ENCODE data around the gene SLC50A1. TPM values are rescaled to one million over a fixed set of nuclear protein-coding genes. Genes with fewer than 3 reads are reported as not detected.

The SLC50A1 gene
- total and polyA plus RNA-seq, 2 donors (not counting 1 experiment from before 2014, with no cell fraction given): 36.0 to 61.1 TPM

DNA sequence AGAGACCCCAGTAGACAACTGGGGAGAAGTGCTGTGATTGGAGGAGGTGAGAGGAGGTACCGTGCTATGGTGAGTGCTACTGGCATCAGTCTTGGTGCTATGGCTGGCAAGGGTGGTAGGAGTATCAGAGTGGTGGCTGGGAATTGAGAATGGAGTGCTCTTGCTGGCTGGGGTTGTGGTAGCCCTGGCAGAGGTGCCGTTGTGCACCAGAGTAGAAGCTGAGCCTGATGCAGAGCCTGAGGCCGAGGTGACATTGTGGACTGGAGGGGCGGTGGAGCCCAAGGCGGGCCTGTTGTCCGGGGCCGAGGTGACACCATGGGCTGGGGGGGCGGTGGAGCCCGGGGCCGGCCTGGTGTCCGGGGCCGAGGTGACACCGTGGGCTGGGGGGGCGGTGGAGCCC lies 52.6 kb downstream of the SLC50A1 start:
- Histone ChIP-seq H3K4me1 (ENCODE audit: control insufficient read depth, extremely low read depth, insufficient read depth, low read length) (peaks cover 3% of the 10 kb centered on the region), H2AFZ (ENCODE audit: low read length) (no peak overlapping the region), H3K4me3 (replicated peaks in 1 of 4; ENCODE audit: control extremely low read depth in 1 of 4, insufficient read depth in 1 of 4, low read depth in 3 of 4, low read length in 4 of 4) (no peak overlapping the region), H3K79me2 (ENCODE audit: control insufficient read depth, insufficient read depth, low read length) (no peaks in the 10 kb centered on the region), H3K9me3 (ENCODE audit: control insufficient read depth, insufficient read depth, low read depth, low read length) (no peaks in the 10 kb centered on the region), H3K9ac (ENCODE audit: insufficient read depth, low read length) (no peak overlapping the region), H4K20me1 (ENCODE audit: control insufficient read depth, extremely low read depth, insufficient read depth, low read length) (no peaks in the 10 kb centered on the region), H3K27me3 (ENCODE audit: control insufficient read depth, insufficient read depth, low read length) (no peaks in the 10 kb centered on the region), H3K36me3 (ENCODE audit: control insufficient read depth, insufficient read depth, low read length) (peaks cover 2% of the 10 kb centered on the region), H3K27ac (ENCODE audit: insufficient read depth, low read length) (no peak overlapping the region), H3K4me2 (ENCODE audit: extremely low read depth, insufficient read depth, low read length) (no peak overlapping the region)
- DNase-seq (ENCODE audit: low read depth in 2 of 2): no peak
- no peak for TF ChIP-seq EZH2 (IDR thresholded peaks at IDR 0.05; ENCODE audit: low read length, missing control alignments)
- TF ChIP-seq, protein P1, sequence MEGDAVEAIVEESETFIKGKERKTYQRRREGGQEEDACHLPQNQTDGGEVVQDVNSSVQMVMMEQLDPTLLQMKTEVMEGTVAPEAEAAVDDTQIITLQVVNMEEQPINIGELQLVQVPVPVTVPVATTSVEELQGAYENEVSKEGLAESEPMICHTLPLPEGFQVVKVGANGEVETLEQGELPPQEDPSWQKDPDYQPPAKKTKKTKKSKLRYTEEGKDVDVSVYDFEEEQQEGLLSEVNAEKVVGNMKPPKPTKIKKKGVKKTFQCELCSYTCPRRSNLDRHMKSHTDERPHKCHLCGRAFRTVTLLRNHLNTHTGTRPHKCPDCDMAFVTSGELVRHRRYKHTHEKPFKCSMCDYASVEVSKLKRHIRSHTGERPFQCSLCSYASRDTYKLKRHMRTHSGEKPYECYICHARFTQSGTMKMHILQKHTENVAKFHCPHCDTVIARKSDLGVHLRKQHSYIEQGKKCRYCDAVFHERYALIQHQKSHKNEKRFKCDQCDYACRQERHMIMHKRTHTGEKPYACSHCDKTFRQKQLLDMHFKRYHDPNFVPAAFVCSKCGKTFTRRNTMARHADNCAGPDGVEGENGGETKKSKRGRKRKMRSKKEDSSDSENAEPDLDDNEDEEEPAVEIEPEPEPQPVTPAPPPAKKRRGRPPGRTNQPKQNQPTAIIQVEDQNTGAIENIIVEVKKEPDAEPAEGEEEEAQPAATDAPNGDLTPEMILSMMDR (conservative IDR thresholded peaks at IDR 0.05 in 1 of 2, IDR thresholded peaks at IDR 0.05 in 1 of 2; ENCODE audit: low read depth in 1 of 2, low read length in 2 of 2): no peak

Other genes with a start within 250 kb of the SLC50A1 start
- 8.5 and 10.1 TPM in 2 replicates for gene PMVK, start 199.1 kb upstream of the SLC50A1 start, total RNA-seq
- gene PMVK, start 199.1 kb upstream of the SLC50A1 start, polyA plus RNA-seq: 25.1 and 33.5 TPM in 2 replicates
- 106 and 113 TPM in 2 replicates for gene PBXIP1, start 179.8 kb upstream of the SLC50A1 start, total RNA-seq
- 21.1 and 32.8 TPM in 2 replicates for gene PBXIP1, start 179.8 kb upstream of the SLC50A1 start, polyA plus RNA-seq
- gene PYGO2, start 174.1 kb upstream of the SLC50A1 start, total RNA-seq: 19.3 and 28.1 TPM in 2 replicates
- gene PYGO2, start 174.1 kb upstream of the SLC50A1 start, polyA plus RNA-seq: 15.3 and 17.4 TPM in 2 replicates
- 220 and 245 TPM in 2 replicates for gene SHC1, start 165.1 kb upstream of the SLC50A1 start, total RNA-seq
- 277 and 289 TPM in 2 replicates for gene SHC1, start 165.1 kb upstream of the SLC50A1 start, polyA plus RNA-seq
- 23.9 and 40.3 TPM in 2 replicates for gene CKS1B, start 161.2 kb upstream of the SLC50A1 start, total RNA-seq
- 55.4 and 176 TPM in 2 replicates for gene CKS1B, start 161.2 kb upstream of the SLC50A1 start, polyA plus RNA-seq
- 20.5 and 24.9 TPM in 2 replicates for gene FLAD1, start 152.5 kb upstream of the SLC50A1 start, total RNA-seq
- 11.8 and 20.1 TPM in 2 replicates for gene FLAD1, start 152.5 kb upstream of the SLC50A1 start, polyA plus RNA-seq
- gene LENEP, start 142.3 kb upstream of the SLC50A1 start, total RNA-seq: 0.26 TPM in 1 of 2 replicates, not detected in the other
- not detected in 2 replicates for gene LENEP, start 142.3 kb upstream of the SLC50A1 start, polyA plus RNA-seq
- 12.3 and 19.3 TPM in 2 replicates for gene ZBTB7B, start 133.1 kb upstream of the SLC50A1 start, total RNA-seq
- gene ZBTB7B, start 133.1 kb upstream of the SLC50A1 start, polyA plus RNA-seq: 6.2 and 7.0 TPM in 2 replicates
- under 0.01 and 0.17 TPM in 2 replicates for gene DCST2, start 102.1 kb upstream of the SLC50A1 start, total RNA-seq
- 0.06 and 0.10 TPM in 2 replicates for gene DCST2, start 102.1 kb upstream of the SLC50A1 start, polyA plus RNA-seq
- gene DCST1, start 102.0 kb upstream of the SLC50A1 start, total RNA-seq: not detected in 2 replicates
- not detected in 2 replicates for gene DCST1, start 102.0 kb upstream of the SLC50A1 start, polyA plus RNA-seq
- 49.1 and 58.5 TPM in 2 replicates for gene ADAM15, start 84.5 kb upstream of the SLC50A1 start, total RNA-seq
- 19.5 and 28.9 TPM in 2 replicates for gene ADAM15, start 84.5 kb upstream of the SLC50A1 start, polyA plus RNA-seq
- 2.8 and 3.8 TPM in 2 replicates for gene EFNA4, start 72.1 kb upstream of the SLC50A1 start, total RNA-seq
- gene EFNA4, start 72.1 kb upstream of the SLC50A1 start, polyA plus RNA-seq: 2.6 and 4.3 TPM in 2 replicates
- 0.33 and 0.51 TPM in 2 replicates for gene EFNA3, start 57.0 kb upstream of the SLC50A1 start, total RNA-seq
- gene EFNA3, start 57.0 kb upstream of the SLC50A1 start, polyA plus RNA-seq: 0.16 and 0.30 TPM in 2 replicates
- 0.26 TPM in 1 of 2 replicates, not detected in the other for gene EFNA1, start 8.0 kb upstream of the SLC50A1 start, total RNA-seq
- gene EFNA1, start 8.0 kb upstream of the SLC50A1 start, polyA plus RNA-seq: 0.06 and 0.07 TPM in 2 replicates
- 27.7 and 40.5 TPM in 2 replicates for gene DPM3, start 4.7 kb downstream of the SLC50A1 start, total RNA-seq
- gene DPM3, start 4.7 kb downstream of the SLC50A1 start, polyA plus RNA-seq: 31.9 and 35.4 TPM in 2 replicates
- gene KRTCAP2, start 37.5 kb downstream of the SLC50A1 start, total RNA-seq: 122 and 125 TPM in 2 replicates
- 123 and 134 TPM in 2 replicates for gene KRTCAP2, start 37.5 kb downstream of the SLC50A1 start, polyA plus RNA-seq
- 3.1 and 4.0 TPM in 2 replicates for gene TRIM46, start 38.0 kb downstream of the SLC50A1 start, total RNA-seq
- gene TRIM46, start 38.0 kb downstream of the SLC50A1 start, polyA plus RNA-seq: 1.9 and 2.2 TPM in 2 replicates
- 36.8 and 38.3 TPM in 2 replicates for gene THBS3, start 72.0 kb downstream of the SLC50A1 start, total RNA-seq
- gene THBS3, start 72.0 kb downstream of the SLC50A1 start, polyA plus RNA-seq: 30.0 and 39.6 TPM in 2 replicates
- gene MTX1, start 72.8 kb downstream of the SLC50A1 start, total RNA-seq: 36.7 and 46.6 TPM in 2 replicates
- gene MTX1, start 72.8 kb downstream of the SLC50A1 start, polyA plus RNA-seq: 42.2 and 52.4 TPM in 2 replicates
- gene ENTREP3, start 119.6 kb downstream of the SLC50A1 start, total RNA-seq: 5.4 and 12.9 TPM in 2 replicates
- gene ENTREP3, start 119.6 kb downstream of the SLC50A1 start, polyA plus RNA-seq: 8.5 and 14.3 TPM in 2 replicates
- gene SCAMP3, start 126.5 kb downstream of the SLC50A1 start, total RNA-seq: 25.2 and 33.2 TPM in 2 replicates
- 106 and 151 TPM in 2 replicates for gene SCAMP3, start 126.5 kb downstream of the SLC50A1 start, polyA plus RNA-seq
- 21.3 and 26.8 TPM in 2 replicates for gene CLK2, start 137.7 kb downstream of the SLC50A1 start, total RNA-seq
- gene CLK2, start 137.7 kb downstream of the SLC50A1 start, polyA plus RNA-seq: 34.0 and 40.9 TPM in 2 replicates
- gene HCN3, start 141.6 kb downstream of the SLC50A1 start, total RNA-seq: 0.99 and 1.0 TPM in 2 replicates
- gene HCN3, start 141.6 kb downstream of the SLC50A1 start, polyA plus RNA-seq: 0.79 and 0.86 TPM in 2 replicates
- not detected in 2 replicates for gene PKLR, start 165.6 kb downstream of the SLC50A1 start, total RNA-seq
- not detected in 2 replicates for gene PKLR, start 165.6 kb downstream of the SLC50A1 start, polyA plus RNA-seq
- 279 and 840 TPM in 2 replicates for gene FDPS, start 173.0 kb downstream of the SLC50A1 start, total RNA-seq
- 399 TPM in 2 replicates for gene FDPS, start 173.0 kb downstream of the SLC50A1 start, polyA plus RNA-seq
- gene RUSC1, start 185.0 kb downstream of the SLC50A1 start, total RNA-seq: 9.8 and 12.6 TPM in 2 replicates
- gene RUSC1, start 185.0 kb downstream of the SLC50A1 start, polyA plus RNA-seq: 16.4 and 22.8 TPM in 2 replicates